ENCODE data around the gene ABAT. TPM values are rescaled to one million over a fixed set of nuclear protein-coding genes. Genes with fewer than 3 reads are reported as not detected.

The ABAT gene
- total and polyA plus RNA-seq, 2 donors from 2014 or later = 9.6 to 34.0 TPM

DNA sequence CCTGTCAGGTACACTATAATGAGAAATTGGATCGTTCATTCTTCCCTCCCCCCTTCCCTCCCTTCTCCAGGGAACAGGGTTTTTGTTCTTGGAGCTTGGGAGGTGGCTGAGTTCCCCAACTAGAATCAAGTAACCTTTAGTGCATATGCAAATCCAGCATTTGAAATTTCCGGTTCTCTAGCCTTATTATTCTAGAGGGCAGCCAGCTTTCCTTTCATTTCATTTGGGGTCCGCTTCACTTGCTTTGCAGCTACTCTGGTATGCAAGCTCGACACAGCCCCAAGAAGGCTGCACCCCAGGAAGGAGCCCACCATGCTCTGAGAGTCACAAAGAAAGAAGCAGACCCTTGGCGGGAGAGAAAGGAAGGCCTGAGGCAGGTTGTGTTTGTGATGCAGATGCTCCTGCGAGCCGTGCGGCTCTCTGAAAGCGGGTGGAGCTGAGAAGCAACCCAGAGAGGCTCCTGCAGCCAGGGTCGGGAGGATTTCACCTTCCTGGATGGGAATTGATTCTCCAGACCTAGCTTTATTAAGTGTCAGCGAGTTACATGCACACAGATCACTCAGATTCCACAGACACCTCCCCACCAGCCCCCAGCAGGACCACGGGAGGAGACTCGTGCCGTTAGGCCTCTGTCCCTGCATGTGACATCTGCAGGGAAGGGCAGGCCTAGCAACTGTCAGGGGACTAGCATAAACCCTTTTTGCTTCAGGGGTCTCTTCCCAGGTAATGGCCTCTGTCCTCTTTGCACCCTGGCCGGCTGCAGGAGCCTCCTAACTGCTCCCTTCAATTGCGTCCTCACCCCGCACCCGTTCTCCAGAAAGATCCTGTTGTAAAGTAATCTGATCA, 157.7 kb downstream of the ABAT start:
- Histone ChIP-seq H3K9ac (ENCODE audit: low read length in 3 of 3) (no peak overlapping the region), H3K4me3 (ENCODE audit: low read length in 3 of 3) (no peak overlapping the region), H3K9me3 (ENCODE audit: control insufficient read depth in 2 of 3, insufficient read depth in 1 of 3, low read length in 3 of 3) (no peaks in the 10 kb centered on the region), H3K36me3 (ENCODE audit: control insufficient read depth in 2 of 3, insufficient read depth in 3 of 3, low read length in 3 of 3) (peaks cover 0 to 16% (median 0%) of the 10 kb centered on the region in 3 donors), H3K4me1 (ENCODE audit: control insufficient read depth in 2 of 3, insufficient read depth in 2 of 3, low read depth in 1 of 3, low read length in 3 of 3) (no peaks in the 10 kb centered on the region), H3K27ac (ENCODE audit: low read depth in 2 of 2, low read length in 2 of 2) (no peak overlapping the region), H3K27me3 (ENCODE audit: control insufficient read depth, insufficient read depth, low read length) (no peaks in the 10 kb centered on the region)
- intact Hi-C loops (cut with DNase I) = no loop called here
- TF ChIP-seq, protein P1, sequence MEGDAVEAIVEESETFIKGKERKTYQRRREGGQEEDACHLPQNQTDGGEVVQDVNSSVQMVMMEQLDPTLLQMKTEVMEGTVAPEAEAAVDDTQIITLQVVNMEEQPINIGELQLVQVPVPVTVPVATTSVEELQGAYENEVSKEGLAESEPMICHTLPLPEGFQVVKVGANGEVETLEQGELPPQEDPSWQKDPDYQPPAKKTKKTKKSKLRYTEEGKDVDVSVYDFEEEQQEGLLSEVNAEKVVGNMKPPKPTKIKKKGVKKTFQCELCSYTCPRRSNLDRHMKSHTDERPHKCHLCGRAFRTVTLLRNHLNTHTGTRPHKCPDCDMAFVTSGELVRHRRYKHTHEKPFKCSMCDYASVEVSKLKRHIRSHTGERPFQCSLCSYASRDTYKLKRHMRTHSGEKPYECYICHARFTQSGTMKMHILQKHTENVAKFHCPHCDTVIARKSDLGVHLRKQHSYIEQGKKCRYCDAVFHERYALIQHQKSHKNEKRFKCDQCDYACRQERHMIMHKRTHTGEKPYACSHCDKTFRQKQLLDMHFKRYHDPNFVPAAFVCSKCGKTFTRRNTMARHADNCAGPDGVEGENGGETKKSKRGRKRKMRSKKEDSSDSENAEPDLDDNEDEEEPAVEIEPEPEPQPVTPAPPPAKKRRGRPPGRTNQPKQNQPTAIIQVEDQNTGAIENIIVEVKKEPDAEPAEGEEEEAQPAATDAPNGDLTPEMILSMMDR (IDR thresholded peaks at IDR 0.05; ENCODE audit: borderline replicate concordance, extremely low read depth, insufficient read depth) = no peak
- peak in 1 of 5 donors; percentile 14 for DNase-seq
- no peak for FAIRE-seq

DNA sequence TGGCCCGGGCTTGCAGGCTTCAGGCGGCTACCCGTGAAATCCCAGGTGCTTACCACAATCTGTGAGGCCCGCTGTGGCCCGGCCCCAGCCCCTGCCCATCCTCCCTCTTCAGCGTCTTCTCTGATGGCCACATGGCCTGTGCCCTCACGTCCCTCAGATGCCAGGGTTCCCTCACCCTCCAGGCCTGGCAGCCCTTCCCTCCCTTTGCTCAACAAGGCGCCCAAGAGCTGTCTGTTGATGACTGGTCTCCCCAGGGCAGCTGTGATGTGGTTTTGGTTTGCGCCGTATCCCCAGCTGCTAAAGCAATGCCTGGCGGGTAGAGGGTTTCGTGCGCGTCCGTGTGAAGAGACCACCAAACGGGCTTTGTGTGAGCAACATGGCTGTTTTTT, 158.3 kb downstream of the ABAT start:
- intact Hi-C loops (cut with DNase I) = no loop called here
- FAIRE-seq (no peak), DNase-seq (no peak)
- Histone ChIP-seq H3K9me3 (ENCODE audit: control insufficient read depth in 2 of 3, insufficient read depth in 1 of 3, low read length in 3 of 3) (no peaks in the 10 kb centered on the region), H3K36me3 (ENCODE audit: control insufficient read depth in 2 of 3, insufficient read depth in 3 of 3, low read length in 3 of 3) (peaks cover 0 to 16% (median 0%) of the 10 kb centered on the region in 3 donors), H3K27me3 (ENCODE audit: control insufficient read depth, insufficient read depth, low read length) (no peaks in the 10 kb centered on the region), H3K9ac (ENCODE audit: low read length in 3 of 3) (no peak overlapping the region), H3K27ac (ENCODE audit: low read depth in 2 of 2, low read length in 2 of 2) (no peak overlapping the region), H3K4me1 (ENCODE audit: control insufficient read depth in 2 of 3, insufficient read depth in 2 of 3, low read depth in 1 of 3, low read length in 3 of 3) (no peaks in the 10 kb centered on the region), H3K4me3 (ENCODE audit: low read length in 3 of 3) (no peak overlapping the region)
- TF ChIP-seq, protein P1 (IDR thresholded peaks at IDR 0.05; ENCODE audit: borderline replicate concordance, extremely low read depth, insufficient read depth) = no peak

Other genes starting within 250 kb of the ABAT start
- not detected for gene TMEM114, start 84.1 kb upstream of the ABAT start, total RNA-seq
- gene TMEM114, start 84.1 kb upstream of the ABAT start, polyA plus RNA-seq (ENCODE audit: insufficient read depth, low read depth, low replicate concordance) = not detected
- 26.2 TPM for gene METTL22, start 52.9 kb upstream of the ABAT start, total RNA-seq
- gene METTL22, start 52.9 kb upstream of the ABAT start, polyA plus RNA-seq (ENCODE audit: insufficient read depth, low read depth, low replicate concordance) = 12.0 TPM
- gene TMEM186, start 123.0 kb downstream of the ABAT start, total RNA-seq = 11.0 TPM
- 20.2 TPM for gene TMEM186, start 123.0 kb downstream of the ABAT start, polyA plus RNA-seq (ENCODE audit: insufficient read depth, low read depth, low replicate concordance)
- gene PMM2, start 123.2 kb downstream of the ABAT start, total RNA-seq = 39.5 TPM
- gene PMM2, start 123.2 kb downstream of the ABAT start, polyA plus RNA-seq (ENCODE audit: insufficient read depth, low read depth, low replicate concordance) = 21.5 TPM
- gene CARHSP1, start 194.4 kb downstream of the ABAT start, total RNA-seq = 134 TPM
- 130 TPM for gene CARHSP1, start 194.4 kb downstream of the ABAT start, polyA plus RNA-seq (ENCODE audit: insufficient read depth, low read depth, low replicate concordance)
- gene LITAFD, start 207.7 kb downstream of the ABAT start, total RNA-seq = not detected
- gene LITAFD, start 207.7 kb downstream of the ABAT start, polyA plus RNA-seq (ENCODE audit: insufficient read depth, low read depth, low replicate concordance) = not detected